IMR-90 (cell line): ENCODE measurements around the gene AMOTL1. TPM values are rescaled to one million over a fixed set of nuclear protein-coding genes. Genes with fewer than 3 reads are reported as not detected.

Source experiments
- ATAC-seq: fragments of 200-7000 bp; cut with Tn5 transposase; 2 replicates; pipeline ENCODE4 v1.9.1; 2020; ENCODE audit warnings: low read depth, mild to moderate bottlenecking, moderate library complexity
- BruUV-seq: library from RNA; stranded (reverse); fragments of 400-500 nt; replicated peaks from 2 replicates; lab custom pipeline; 2021; lab: Mats Ljungman, UMichigan
- CTCF ChIA-PET: fragments of 300-600 bp; formaldehyde crosslinking; extraction: SDS; loops from one replicate; lab custom pipeline; 2021; ENCODE audit warnings: antibody characterized with exemption; lab: Yijun Ruan, JAX
- POLR2A ChIA-PET: fragments of 300-600 bp; sonication (Branson Sonifier 250); formaldehyde crosslinking; loops from one replicate; lab custom pipeline; 2022; ENCODE audit warnings: antibody characterized with exemption; ENCODE audit not compliant: unreplicated experiment; lab: Charles Lee
- DNase-seq: peaks from one replicate; pipeline ENCODE4 v3.0.0; 2013
- H2AFZ ChIP-seq: replicated peaks from 2 replicates; pipeline ENCODE3; 2013; ENCODE audit warnings: low read length, mild to moderate bottlenecking; ENCODE audit not compliant: poor library complexity
- H2AK5ac ChIP-seq: 2 replicates; pipeline ENCODE4 v1.6.1; 2013; ENCODE audit warnings: low read depth, low read length, inconsistent platforms
- H2AK9ac ChIP-seq: replicated peaks from 2 replicates; pipeline ENCODE3; 2013; ENCODE audit warnings: mild to moderate bottlenecking, low read depth, low read length, moderate library complexity; ENCODE audit not compliant: poor library complexity
- H2BK120ac ChIP-seq: 2 replicates; pipeline ENCODE4 v1.6.1; 2013; ENCODE audit warnings: low read depth, low read length, inconsistent platforms
- H2BK15ac ChIP-seq: 3 replicates; pipeline ENCODE4 v1.6.1; 2013; ENCODE audit warnings: low read depth, low read length, inconsistent platforms
- H2BK20ac ChIP-seq: 2 replicates; pipeline ENCODE4 v1.6.1; 2013; ENCODE audit warnings: low read depth, mild to moderate bottlenecking, inconsistent platforms, low read length, moderate library complexity
- H2BK5ac ChIP-seq: 2 replicates; pipeline ENCODE4 v1.6.1; 2013; ENCODE audit warnings: mild to moderate bottlenecking, low read depth, low read length, inconsistent platforms; ENCODE audit not compliant: poor library complexity, severe bottlenecking
- H3K14ac ChIP-seq: replicated peaks from 2 replicates; pipeline ENCODE4 v1.6.1; 2013; ENCODE audit warnings: low read depth, low read length, inconsistent platforms
- H3K18ac ChIP-seq: 2 replicates; pipeline ENCODE4 v1.6.1; 2013; ENCODE audit warnings: low read depth, low read length, control low read depth
- H3K23ac ChIP-seq: 2 replicates; pipeline ENCODE4 v1.6.1; 2013; ENCODE audit warnings: low read depth, low read length, inconsistent platforms
- H3K27ac ChIP-seq: 2 replicates; pipeline ENCODE4 v1.5.1; 2013; ENCODE audit warnings: mild to moderate bottlenecking, control low read depth, low read length; ENCODE audit not compliant: insufficient read depth
- H3K27me3 ChIP-seq: 2 replicates; pipeline ENCODE4 v1.6.1; 2013; ENCODE audit warnings: low read length; ENCODE audit not compliant: control insufficient read depth, insufficient read depth
- H3K36me3 ChIP-seq: 2 replicates; pipeline ENCODE4 v1.6.1; 2013; ENCODE audit warnings: low read length, mixed read lengths; ENCODE audit not compliant: control insufficient read depth, insufficient read depth
- H3K4ac ChIP-seq: 2 replicates; pipeline ENCODE4 v1.6.1; 2013; ENCODE audit warnings: low read depth, low read length, inconsistent platforms
- H3K4me1 ChIP-seq: 2 replicates; pipeline ENCODE4 v1.6.1; 2013; ENCODE audit warnings: low read length, mixed read lengths; ENCODE audit not compliant: control insufficient read depth, insufficient read depth
- H3K4me2 ChIP-seq: 2 replicates; pipeline ENCODE4 v1.6.1; 2013; ENCODE audit warnings: low read depth, mild to moderate bottlenecking, control low read depth, low read length, moderate library complexity
- H3K4me3 ChIP-seq: 2 replicates; pipeline ENCODE4 v1.5.1; 2013; ENCODE audit warnings: low read depth, mild to moderate bottlenecking, control low read depth, low read length, moderate library complexity; ENCODE audit not compliant: insufficient read depth
- H3K56ac ChIP-seq: 2 replicates; pipeline ENCODE4 v1.6.1; 2013; ENCODE audit warnings: low read length, inconsistent platforms; ENCODE audit not compliant: insufficient read depth; ENCODE audit errors: extremely low read depth
- H3K79me1 ChIP-seq, 2 experiments: 2 replicates each; pipeline ENCODE4 v1.6.1; 2013; ENCODE audit warnings: low read length in 2 of 2, inconsistent platforms in 1 of 2, low read depth in 1 of 2
- H3K9ac ChIP-seq: 2 replicates; pipeline ENCODE4 v1.6.1; 2013; ENCODE audit warnings: low read depth, low read length, control low read depth
- H3K9me1 ChIP-seq: 2 replicates; pipeline ENCODE4 v1.6.1; 2013; ENCODE audit warnings: low read length, inconsistent platforms; ENCODE audit not compliant: insufficient read depth
- H3K9me3 ChIP-seq: 2 replicates; pipeline ENCODE4 v1.6.1; 2013; ENCODE audit warnings: low read length; ENCODE audit not compliant: control insufficient read depth, insufficient read depth
- H4K20me1 ChIP-seq: 2 replicates; pipeline ENCODE4 v1.6.1; 2013; ENCODE audit warnings: low read length, inconsistent platforms; ENCODE audit not compliant: insufficient read depth
- H4K5ac ChIP-seq: 2 replicates; pipeline ENCODE4 v1.6.1; 2013; ENCODE audit warnings: mild to moderate bottlenecking, low read depth, low read length, control low read depth
- H4K8ac ChIP-seq, 2 experiments: 2 replicates each; pipeline ENCODE4 v1.6.1; 2013; ENCODE audit warnings: low read depth in 2 of 2, low read length in 2 of 2, control low read depth in 1 of 2, inconsistent platforms in 1 of 2
- H4K91ac ChIP-seq: 2 replicates; pipeline ENCODE4 v1.6.1; 2013; ENCODE audit warnings: low read depth, low read length, inconsistent platforms; ENCODE audit not compliant: insufficient read depth
- BHLHE40 ChIP-seq: fragments of 150-350 bp; IDR thresholded peaks from 2 replicates; pipeline ENCODE4 v1.6.1; 2016; ENCODE audit warnings: mild to moderate bottlenecking, low read depth, low read length
- CEBPB ChIP-seq: IDR thresholded peaks from 2 replicates; pipeline ENCODE4 v1.6.1; 2012; ENCODE audit warnings: low read depth, low read length, improper control_type of control experiment
- CHD1 ChIP-seq: IDR thresholded peaks from 2 replicates; pipeline ENCODE4 v1.6.1; 2012; ENCODE audit warnings: low read depth, low read length, improper control_type of control experiment
- CTCF ChIP-seq: conservative IDR thresholded peaks from 2 replicates; pipeline ENCODE4 v1.5.1; 2012; ENCODE audit warnings: mild to moderate bottlenecking, low read depth, low read length, improper control_type of control experiment
- ELK1 ChIP-seq: fragments of 150-350 bp; IDR thresholded peaks from 2 replicates; pipeline ENCODE4 v1.6.1; 2016; ENCODE audit warnings: low read depth, mild to moderate bottlenecking, low read length, moderate library complexity, borderline replicate concordance
- FOS ChIP-seq: fragments of 150-350 bp; IDR thresholded peaks from 2 replicates; pipeline ENCODE4 v1.6.1; 2016; ENCODE audit warnings: low read depth, low read length
- MAFK ChIP-seq: IDR thresholded peaks from 2 replicates; pipeline ENCODE4 v1.6.1; 2012; ENCODE audit warnings: low read depth, low read length, improper control_type of control experiment
- MAZ ChIP-seq: IDR thresholded peaks from 2 replicates; pipeline ENCODE4 v1.6.1; 2012; ENCODE audit warnings: low read depth, mild to moderate bottlenecking, low read length, improper control_type of control experiment, moderate library complexity, borderline replicate concordance
- MXI1 ChIP-seq: IDR thresholded peaks from 2 replicates; pipeline ENCODE4 v1.6.1; 2012; ENCODE audit warnings: low read depth, mild to moderate bottlenecking, low read length, moderate library complexity, borderline replicate concordance
- NFE2L2 ChIP-seq: fragments of 150-350 bp; IDR thresholded peaks from 2 replicates; pipeline ENCODE4 v1.6.1; 2016; ENCODE audit warnings: low read depth, mild to moderate bottlenecking, low read length
- POLR2A ChIP-seq: IDR thresholded peaks from 2 replicates; pipeline ENCODE4 v1.6.1; 2012; ENCODE audit warnings: mild to moderate bottlenecking, low read depth, low read length
- RAD21 ChIP-seq: IDR thresholded peaks from 2 replicates; pipeline ENCODE4 v1.6.1; 2012; ENCODE audit warnings: low read length, improper control_type of control experiment
- RCOR1 ChIP-seq: IDR thresholded peaks from 2 replicates; pipeline ENCODE4 v1.6.1; 2012; ENCODE audit warnings: mild to moderate bottlenecking, low read length, improper control_type of control experiment; ENCODE audit not compliant: insufficient replicate concordance
- RFX5 ChIP-seq: IDR thresholded peaks from 2 replicates; pipeline ENCODE4 v1.8.0; 2012; ENCODE audit warnings: low read depth, mild to moderate bottlenecking, low read length, moderate library complexity
- SMC3 ChIP-seq: fragments of 150-350 bp; IDR thresholded peaks from 2 replicates; pipeline ENCODE4 v1.6.1; 2016; ENCODE audit warnings: low read depth, mild to moderate bottlenecking, antibody characterized with exemption, low read length, moderate library complexity
- USF2 ChIP-seq: fragments of 150-350 bp; IDR thresholded peaks from 2 replicates; pipeline ENCODE4 v1.6.1; 2017; ENCODE audit warnings: mild to moderate bottlenecking, antibody characterized with exemption, low read length, low read depth
- WGBS, 2 experiments: methylation state at CpG; one replicate each; pipeline versions ENCODE4 v1.1.5 to v1.1.7; 2013; ENCODE audit warnings: missing lambda C conversion rate in 2 of 2; ENCODE audit not compliant: insufficient read length in 1 of 2; ENCODE audit errors: extremely low coverage in 2 of 2; 5-methylcytosine and 5-hydroxymethylcytosine counted together
- dilution Hi-C: fragments of 300-500 bp; cut with HindIII; formaldehyde crosslinking; loops from one replicate; pipeline ENCODE4 v1.14.3; 2018; ENCODE audit warnings: low sequenced_read_pairs; ENCODE audit not compliant: unreplicated experiment
- in situ Hi-C: fragments of 300-500 bp; cut with MboI; formaldehyde crosslinking; loops from 3 replicates; pipeline ENCODE4 v1.14.3; 2019; ENCODE audit warnings: low sequenced_read_pairs, inconsistent platforms, mixed read lengths
- intact Hi-C: fragments of 100-400 bp; cut with micrococcal nuclease; formaldehyde crosslinking; loops from 2 replicates; pipeline ENCODE4 v1.10.0; 2022
- polyA plus RNA-seq, 3 experiments: library from polyadenylated mRNA; depleted of rRNA; stranded (reverse); fragments of >200 nt; gene quantifications; 2 replicates each; pipeline ENCODE4 v1.2.3, GENCODE V29; 2012; ENCODE audit warnings: low replicate concordance in 1 of 3
- total RNA-seq: library from RNA; depleted of rRNA; stranded (reverse); fragments of >200 nt; gene quantifications from 2 replicates; pipeline ENCODE4 v1.2.3, GENCODE V29; 2012

The AMOTL1 gene
- total and polyA plus RNA-seq, 2 of the 4 experiments (the other 2 are of a cell fraction): 18.6 to 49.5 TPM

GRCh38 chr11:94857337-94857736 is 89.2 kb downstream of the AMOTL1 start:
- Histone ChIP-seq H4K5ac (0 out of 2 replicates have a peak overlapping the region, but pooled peaks have one; percentile 17), H3K56ac (no peak overlapping the region), H3K4me3 (no peak overlapping the region), H3K4me1 (no peaks in the 10 kb centered on the region; the same call in 1 of the 2 replicates), H3K9me1 (peaks cover 13% of the 10 kb centered on the region; the same call in 1 of the 2 replicates), H4K8ac (no peak overlapping the region), H3K18ac (no peak overlapping the region), H3K79me1 (peaks cover 9 to 44% of the 10 kb centered on the region in 2 experiments; a peak in 3 of 4 replicates), H3K27ac (no peak overlapping the region), H2BK120ac (no peak overlapping the region), H4K91ac (no peak overlapping the region), H3K4me2 (no peak overlapping the region), H3K36me3 (peaks cover 64% of the 10 kb centered on the region), H3K14ac (no peak overlapping the region), H3K9me3 (no peaks in the 10 kb centered on the region), H3K9ac (no peak overlapping the region), H2BK5ac (no peak overlapping the region), H2AK5ac (no peak overlapping the region), H4K20me1 (no peaks in the 10 kb centered on the region), H3K27me3 (no peaks in the 10 kb centered on the region), H3K4ac (no peak overlapping the region), H3K23ac (no peak overlapping the region), H2BK15ac (no peak overlapping the region), H2BK20ac (no peak overlapping the region), H2AK9ac (no peak overlapping the region), H2AFZ (no peak overlapping the region)
- BruUV-seq: no TSS peak
- POLR2A ChIA-PET: no interaction called here
- CTCF ChIA-PET: interaction anchor here (0.8 to 1.3 kb wide), 4 partner anchors 10 to 234 kb away, joined by 3 to 5 read pairs (median 4); no protein-coding TSS in a partner anchor
- no peak for ATAC-seq
- in situ Hi-C loops: no loop called here
- no CpG with 5 or more reads among the region's 2 CpGs for WGBS, 2 experiments
- dilution Hi-C loops: no loop called here
- DNase-seq: no peak
- TF ChIP-seq SMC3: no peak
- TF ChIP-seq CHD1: no peak
- TF ChIP-seq NFE2L2: no peak
- no peak for TF ChIP-seq MXI1
- no peak for TF ChIP-seq CTCF
- TF ChIP-seq RCOR1: no peak
- TF ChIP-seq MAFK: no peak
- TF ChIP-seq BHLHE40: no peak
- no peak for TF ChIP-seq MAZ
- no peak for TF ChIP-seq ELK1
- no peak for TF ChIP-seq RFX5
- no peak for TF ChIP-seq USF2
- TF ChIP-seq CEBPB: no peak
- no peak for TF ChIP-seq RAD21
- TF ChIP-seq POLR2A: no peak
- TF ChIP-seq FOS: no peak
- intact Hi-C loops: no loop called here
